Mucosa of gallbladder (tissue), 1 donor: Measurements from ENCODE around the gene RRP1. TPM values are rescaled to one million over a fixed set of nuclear protein-coding genes. Genes with fewer than 3 reads are reported as not detected.
A peak's percentile ranks its signal among the peaks of the same experiment; 100 is the strongest.

Experiments used
- DNase-seq: peaks from one replicate; pipeline ENCODE4 v3.0.0-alpha.2; 2020; ENCODE audit warnings: low spot score
- total RNA-seq: library from RNA; stranded (reverse); gene quantifications from one replicate; pipeline ENCODE4 v1.2.1, GENCODE V29; 2021
- donor health status: DM: no; HTN: no; CAD: no.

RRP1 gene
- total RNA-seq, 1 donor from 2014 or later, result 19.2 TPM

- DNase-seq, result no peak
These were observed 11.8 kb downstream of the RRP1 start for GRCh38 chr21:43801006-43801783.

GRCh38 chr21:43802713-43803313, 13.4 kb downstream of the RRP1 start:
- DNase-seq, result no peak

- no peak for DNase-seq
These were observed 14.4 kb downstream of the RRP1 start for GRCh38 chr21:43803558-43804300.

- DNase-seq, result no peak
These were observed 16.0 kb downstream of the RRP1 start for GRCh38 chr21:43805275-43805800.

GRCh38 chr21:43806017-43806710, 16.8 kb downstream of the RRP1 start:
- DNase-seq, result no peak

GRCh38 chr21:43808367-43808766, 19.0 kb downstream of the RRP1 start:
- no peak for DNase-seq

GRCh38 chr21:43808832-43809251, 19.5 kb downstream of the RRP1 start:
- no peak for DNase-seq

- no peak for DNase-seq
These were observed 20.0 kb downstream of the RRP1 start for GRCh38 chr21:43809346-43809799.

GRCh38 chr21:43809853-43810504, 20.6 kb downstream of the RRP1 start:
- DNase-seq, result no peak

- DNase-seq, result peak; percentile 85
These were observed 21.3 kb downstream of the RRP1 start for GRCh38 chr21:43810505-43811261.

GRCh38 chr21:43811262-43812105, 22.1 kb downstream of the RRP1 start:
- no peak for DNase-seq

- DNase-seq, result no peak
These were observed 22.9 kb downstream of the RRP1 start for GRCh38 chr21:43812139-43812821.

- no peak for DNase-seq
These were observed 23.7 kb downstream of the RRP1 start for GRCh38 chr21:43812957-43813655.

- no peak for DNase-seq
These were observed 24.2 kb downstream of the RRP1 start for GRCh38 chr21:43813656-43813980.

GRCh38 chr21:43814215-43815106, 25.1 kb downstream of the RRP1 start:
- DNase-seq, result no peak

- no peak for DNase-seq
These were observed 25.8 kb downstream of the RRP1 start for GRCh38 chr21:43815107-43815613.

GRCh38 chr21:43815991-43816390, 26.6 kb downstream of the RRP1 start:
- no peak for DNase-seq
